GM19351 (cell line): ENCODE measurements around the gene LRRC53.

Source experiments
- ATAC-seq: cut with Tn5 transposase; IDR thresholded peaks from one replicate; pipeline ENCODE4 v1.9.1; 2021; ENCODE audit warnings: mild to moderate bottlenecking, moderate library complexity; ENCODE audit not compliant: unreplicated experiment

LRRC53 gene

DNA sequence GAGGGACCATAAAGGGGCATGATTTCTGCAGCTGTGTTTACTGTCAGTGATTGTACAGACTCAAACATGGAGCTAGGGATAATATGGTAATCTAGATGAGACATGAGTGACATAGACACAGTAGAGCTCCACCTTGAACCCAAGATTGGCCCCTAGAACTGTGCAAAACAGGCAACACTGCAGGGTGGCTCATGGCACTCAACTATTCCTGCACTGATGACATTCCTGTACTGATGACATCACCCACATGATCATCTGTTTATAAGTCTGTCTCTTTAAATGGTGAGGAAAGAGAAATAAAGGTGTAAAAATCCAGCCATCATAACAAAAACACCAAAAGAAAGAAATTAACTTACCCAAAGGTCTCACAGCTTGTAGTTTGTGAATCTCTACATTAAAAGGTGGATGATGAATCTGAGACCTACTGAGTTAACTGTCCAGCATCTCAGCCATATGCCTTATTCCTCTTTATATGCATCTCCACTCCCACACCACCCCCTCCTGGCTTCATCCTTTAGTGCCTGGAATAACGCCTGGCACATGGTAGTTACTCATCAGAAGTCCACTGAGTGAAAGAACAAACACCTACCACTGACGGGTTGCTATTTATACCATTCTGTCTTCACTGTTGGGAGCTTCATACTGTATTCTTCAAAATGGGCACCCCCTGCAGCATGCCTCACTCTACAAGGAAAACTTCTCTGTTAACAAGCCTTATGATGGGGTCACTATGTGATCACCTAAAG, at the start of gene LRRC53:
LRRC53 (minus strand) TSS at position 442 of the 746 bp plus-strand sequence. CDS start 29,262 bp downstream, outside the sequence.
- no peak for ATAC-seq

DNA sequence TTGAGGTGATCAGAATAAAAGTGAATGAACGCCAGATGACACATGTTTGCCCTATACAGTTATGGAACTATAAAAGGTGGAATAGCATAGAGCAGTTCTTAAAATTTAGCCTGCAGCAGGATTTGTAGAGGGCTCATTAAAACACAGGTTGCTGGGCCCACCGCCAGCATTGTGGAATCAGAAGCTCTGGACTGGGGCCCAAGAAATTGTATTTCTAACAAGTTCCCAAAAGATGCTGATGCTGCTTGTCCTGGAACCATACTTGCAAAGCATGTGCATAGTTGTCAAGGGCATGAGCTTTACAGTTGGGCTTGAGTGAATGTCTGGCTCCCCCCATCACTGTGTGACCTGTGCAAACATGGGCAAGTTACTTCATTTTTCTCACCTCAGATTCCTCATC, 37.5 kb upstream of the LRRC53 start:
- no peak for ATAC-seq

- no peak for ATAC-seq
These were observed 36.7 kb upstream of the LRRC53 start for GRCh38 chr1:74548961-74549750.

- no peak for ATAC-seq
These were observed 33.4 kb upstream of the LRRC53 start for GRCh38 chr1:74545821-74546220.

DNA sequence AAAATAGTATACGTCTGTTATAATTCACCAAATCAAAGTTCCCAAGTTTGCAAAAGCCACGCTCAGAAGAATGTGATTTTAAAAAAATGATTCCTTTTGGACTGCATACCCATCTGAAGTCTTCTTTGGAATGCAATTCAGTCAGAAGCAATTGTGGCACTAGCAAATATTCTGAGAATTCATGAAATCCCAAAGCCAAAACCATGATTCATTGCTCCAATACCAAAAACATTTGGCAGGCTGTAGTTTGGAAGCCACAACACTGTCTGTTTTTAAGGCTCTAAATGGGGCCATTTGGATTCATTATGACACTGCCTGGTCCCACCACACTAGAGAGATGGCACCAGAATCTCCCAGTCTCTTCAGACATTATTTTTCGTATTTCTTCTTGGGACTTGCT, 21.8 kb upstream of the LRRC53 start:
- ATAC-seq = no peak

GRCh38 chr1:74531796-74532195, 19.4 kb upstream of the LRRC53 start:
- no peak for ATAC-seq

GRCh38 chr1:74530892-74531291, 18.5 kb upstream of the LRRC53 start:
- no peak for ATAC-seq

DNA sequence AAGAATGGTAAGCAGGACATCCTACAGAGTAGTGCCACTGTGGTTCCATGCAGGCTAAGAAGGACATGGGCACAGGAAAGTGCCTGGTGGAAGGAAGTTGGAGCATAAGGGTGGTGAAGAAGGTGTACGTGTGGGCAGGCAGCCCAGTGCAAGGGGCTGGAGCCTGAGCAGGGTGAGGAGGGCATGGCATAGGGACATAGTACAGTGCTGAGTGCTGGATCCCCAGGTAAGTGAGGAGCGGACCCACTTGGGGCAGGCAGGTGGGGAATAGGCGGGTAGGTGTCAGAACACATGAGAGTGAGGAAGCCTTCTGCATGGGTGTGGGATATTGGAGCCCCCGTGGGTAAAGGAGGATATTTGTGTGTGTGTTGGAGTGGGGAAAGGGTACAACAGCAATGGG, 15.7 kb upstream of the LRRC53 start:
- ATAC-seq = no peak

DNA sequence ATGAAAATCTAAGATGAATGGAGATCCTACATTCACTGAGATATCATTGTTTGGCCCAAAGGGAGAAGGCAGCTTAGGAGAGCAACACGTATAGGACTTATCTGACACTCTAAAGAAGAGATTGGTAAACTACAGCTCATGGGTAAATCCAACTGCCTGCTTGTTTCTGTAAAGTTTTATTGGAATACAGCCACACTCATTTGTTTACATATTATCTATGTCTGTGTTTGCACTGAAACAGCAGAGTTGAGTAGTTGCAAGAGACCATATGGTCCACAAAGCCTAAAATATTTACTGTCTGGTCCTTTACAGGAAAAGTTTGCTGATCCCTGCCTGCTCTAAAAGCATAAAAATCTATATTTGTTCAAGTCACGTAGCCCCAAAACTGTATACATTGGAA, 14.3 kb upstream of the LRRC53 start:
- ATAC-seq = no peak

DNA sequence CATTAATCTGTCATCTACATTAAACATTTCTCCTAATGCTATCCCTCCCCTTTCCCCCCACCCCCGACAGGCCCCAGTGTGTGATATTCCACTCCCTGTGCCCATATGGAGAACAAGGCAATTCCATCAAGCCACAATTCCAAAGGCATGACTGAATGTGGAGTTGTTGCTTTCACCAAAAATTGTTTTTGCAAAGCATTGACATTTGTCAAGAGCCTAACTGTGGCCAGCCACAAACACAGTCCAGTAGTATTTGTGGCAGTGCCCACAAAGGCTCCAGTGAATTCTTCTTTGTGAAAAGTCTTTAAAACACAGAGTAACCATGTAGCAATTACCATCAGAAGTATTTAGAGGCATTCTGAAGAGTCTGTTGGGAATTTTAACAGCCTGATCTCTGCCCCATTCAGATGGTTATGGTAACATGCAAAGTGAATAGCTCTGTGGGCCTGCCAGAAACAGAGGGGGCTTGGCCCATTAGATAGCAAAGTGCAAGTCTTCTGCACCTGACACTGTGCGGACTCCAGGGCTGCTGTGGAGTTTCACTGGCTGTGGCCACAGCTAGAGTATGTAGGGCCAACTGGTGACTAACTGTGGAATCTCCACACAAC, 11.6 kb upstream of the LRRC53 start:
- no peak for ATAC-seq

DNA sequence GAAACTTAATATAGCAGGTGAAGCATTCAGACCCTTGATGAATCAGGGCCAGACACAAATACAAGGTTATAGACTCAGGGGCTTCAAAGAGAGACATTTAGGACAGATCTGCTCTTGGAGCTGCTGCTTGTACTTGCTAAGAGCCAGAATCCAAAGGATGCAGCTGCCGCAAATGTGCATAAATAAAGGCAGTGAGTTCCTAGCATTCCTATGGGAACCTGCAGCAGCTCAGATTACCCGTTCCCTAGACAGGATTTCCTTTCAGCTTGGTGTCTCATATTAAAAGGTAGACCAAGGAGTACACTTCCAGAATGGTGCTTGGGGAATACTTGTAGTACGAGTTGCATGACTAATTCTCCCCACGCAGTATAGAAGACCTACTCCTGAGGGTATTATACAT, 9.7 kb upstream of the LRRC53 start:
- ATAC-seq = no peak

- peak; percentile 90 for ATAC-seq
These were observed 5.2 kb upstream of the LRRC53 start for GRCh38 chr1:74517599-74518051.

DNA sequence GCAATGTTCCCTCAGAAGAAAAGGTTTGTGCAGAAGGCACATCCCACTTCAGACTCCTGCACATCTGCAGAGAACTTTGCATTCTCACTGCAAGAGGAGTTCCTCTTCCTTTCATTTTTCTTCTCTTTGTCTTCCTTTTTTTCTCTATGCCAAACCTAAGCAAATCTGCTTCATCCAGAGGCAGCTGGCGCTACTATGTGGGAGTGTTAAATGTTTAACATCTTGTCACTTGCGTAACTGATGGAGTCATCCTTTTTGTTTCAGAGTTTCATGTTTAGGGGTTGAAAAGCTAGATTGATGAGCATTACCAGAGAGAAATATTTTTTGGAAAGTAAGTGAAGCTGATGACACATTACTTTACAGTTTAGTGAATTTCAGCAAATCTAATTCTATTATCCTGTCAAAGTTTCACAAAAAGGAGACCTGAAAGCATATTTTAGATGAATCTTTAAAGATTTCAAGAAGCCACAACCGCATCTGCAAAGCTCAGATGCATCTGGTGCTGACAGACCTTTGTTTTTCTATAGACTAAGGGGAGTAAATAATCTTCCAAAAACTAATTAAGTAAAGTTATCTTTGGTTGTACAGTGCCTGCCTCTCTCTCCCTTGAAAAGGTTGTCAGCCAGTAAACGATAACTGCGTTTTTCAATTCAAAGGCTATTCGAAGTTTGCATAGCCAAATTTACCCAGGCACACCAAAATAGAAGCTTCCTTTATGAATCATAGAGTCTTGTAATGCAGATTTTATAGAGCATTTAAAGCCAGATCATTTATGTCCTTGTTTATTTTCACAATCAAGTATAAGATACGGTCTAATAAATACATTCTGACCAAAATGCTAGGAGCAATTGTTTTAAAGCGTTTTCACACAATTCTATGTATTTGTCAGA, 1.2 kb upstream of the LRRC53 start:
- ATAC-seq = no peak

DNA sequence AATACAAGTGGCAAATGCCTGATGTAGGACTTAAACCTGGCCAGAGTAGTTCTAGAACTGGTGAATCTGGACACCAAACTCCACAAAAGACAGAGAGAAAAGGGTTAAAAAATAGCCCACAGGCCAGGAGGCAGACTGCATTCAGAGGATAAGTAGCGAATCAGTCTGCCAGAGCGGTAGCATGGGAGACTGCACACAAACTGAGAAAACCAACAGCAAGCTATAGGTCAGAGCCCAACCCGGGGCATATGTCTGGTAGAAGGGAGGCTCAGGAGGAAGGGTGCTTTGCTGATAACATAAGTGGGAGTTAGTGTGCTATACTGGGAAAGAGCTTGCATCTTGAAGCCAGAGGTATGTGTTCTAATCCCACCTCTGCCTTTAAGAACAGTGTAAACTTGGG, 4.0 kb downstream of the LRRC53 start:
- ATAC-seq = no peak

DNA sequence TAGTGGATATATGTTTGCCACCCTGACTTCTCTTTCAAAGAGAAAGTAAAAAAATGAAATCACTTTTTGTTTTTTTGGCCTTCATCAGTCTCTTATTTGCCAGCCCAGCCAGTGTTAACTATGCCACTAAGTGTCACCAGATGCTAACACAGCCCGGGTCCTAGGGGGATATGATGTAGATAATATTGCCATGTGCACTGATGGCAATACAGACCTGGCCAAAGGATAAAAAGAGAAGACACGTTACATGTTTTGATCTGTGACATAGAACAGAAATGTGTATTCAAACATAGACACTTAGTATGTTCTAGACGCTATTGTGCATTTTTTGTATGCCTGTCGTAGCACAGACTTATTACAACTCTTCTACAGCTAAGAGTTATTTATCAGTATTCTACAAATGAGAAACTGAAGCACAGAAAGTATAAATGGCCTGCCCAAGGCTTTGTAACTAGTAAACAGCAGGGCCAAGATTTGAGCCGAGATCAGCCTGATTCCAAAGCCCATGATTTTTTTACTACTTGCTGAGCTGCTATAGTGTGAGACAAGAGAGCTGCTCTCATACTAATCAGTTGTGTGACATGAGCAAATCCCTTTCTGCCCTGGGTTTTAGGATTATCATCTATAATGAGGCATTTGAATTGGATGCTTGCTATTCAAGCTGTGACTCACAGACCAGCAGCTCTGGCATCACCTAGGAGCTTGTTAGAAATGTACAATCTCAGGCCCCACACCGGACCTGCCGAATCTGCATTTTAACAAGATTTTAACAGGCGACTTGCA, 6.3 kb downstream of the LRRC53 start:
- ATAC-seq = no peak

GRCh38 chr1:74504933-74505512, 7.4 kb downstream of the LRRC53 start:
- no peak for ATAC-seq

GRCh38 chr1:74504125-74504932, 8.1 kb downstream of the LRRC53 start:
- peak; percentile 95 for ATAC-seq

DNA sequence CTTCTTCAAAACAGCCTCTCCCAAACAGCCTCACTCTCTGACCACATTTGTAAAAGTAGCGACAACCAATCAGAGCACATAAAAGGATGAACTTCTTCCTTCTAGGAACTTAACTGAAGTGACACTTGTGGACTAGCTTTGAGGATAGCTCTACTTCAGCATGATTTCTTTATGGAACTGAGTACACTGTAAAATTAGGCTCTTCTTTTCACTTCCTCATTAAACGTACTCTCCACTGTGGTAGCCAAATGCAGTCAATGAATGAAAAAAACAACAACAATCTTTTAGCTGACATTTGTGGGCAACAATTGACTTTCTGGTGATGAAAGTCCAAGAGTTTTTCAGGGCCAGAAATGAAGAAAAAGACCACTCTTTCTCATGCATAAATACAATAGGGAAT, 9.6 kb downstream of the LRRC53 start:
- peak; percentile 39 for ATAC-seq

- ATAC-seq = peak; percentile 37
These were observed 10.0 kb downstream of the LRRC53 start for GRCh38 chr1:74502432-74502831.
